ENCODE results near the gene ARHGAP9.
"Not testable (repeated sequence)": the region's sequence is repeated elsewhere in the genome, so short reads cannot be mapped to it uniquely, and the experiment has no call there.

GRCh38 chr12:57507796-57508195 lies 28.1 kb upstream of the ARHGAP9 start:
- TF ChIP-seq POLR2AphosphoS5, CTCF, EP300, POLR2A (IDR thresholded peaks at IDR 0.05): not testable (repeated sequence)

Data from stomach (tissue), 4 donors.